Gastroesophageal sphincter (tissue), 3 donors: ENCODE results near the gene PLAGL2.

Experiments used
- EP300 ChIP-seq: sonication (generic); formaldehyde crosslinking; IDR thresholded peaks from one replicate; pipeline ENCODE4 v1.6.1; 2017; ENCODE audit warnings: antibody characterized with exemption, mild to moderate bottlenecking
- TF ChIP-seq, protein P1 (sequence below), 4 experiments: fragments of 200-600 bp in 2 of 4; fragments of 450-650 bp in 2 of 4; sonication (generic) in 1 of 4; IDR thresholded peaks; one replicate each; pipeline ENCODE4 v1.5.1; 2017 to 2019; ENCODE audit warnings: antibody characterized with exemption in 4 of 4, mild to moderate bottlenecking in 2 of 4, moderate library complexity in 2 of 4

DNA sequence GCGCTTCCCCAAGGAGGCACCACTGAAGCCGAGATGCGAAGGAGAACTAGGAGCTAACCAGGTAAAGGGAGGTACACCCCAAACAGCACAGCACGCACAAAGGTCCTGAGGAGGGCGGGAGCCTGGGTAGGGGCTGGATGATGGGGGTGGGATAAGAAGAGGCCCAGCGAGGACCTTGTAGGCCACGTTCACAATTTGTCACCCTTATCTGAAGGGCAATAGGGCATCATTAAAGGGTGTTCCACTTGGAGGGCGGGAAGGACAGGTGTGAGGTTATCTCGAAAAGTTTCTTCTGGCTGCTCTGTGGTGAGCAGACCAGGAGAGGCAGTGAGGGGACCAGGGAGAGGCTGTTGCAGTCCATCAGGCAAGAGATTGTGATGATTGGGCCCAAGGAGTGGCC lies 25.7 kb upstream of the PLAGL2 start:
- TF ChIP-seq, protein P1, sequence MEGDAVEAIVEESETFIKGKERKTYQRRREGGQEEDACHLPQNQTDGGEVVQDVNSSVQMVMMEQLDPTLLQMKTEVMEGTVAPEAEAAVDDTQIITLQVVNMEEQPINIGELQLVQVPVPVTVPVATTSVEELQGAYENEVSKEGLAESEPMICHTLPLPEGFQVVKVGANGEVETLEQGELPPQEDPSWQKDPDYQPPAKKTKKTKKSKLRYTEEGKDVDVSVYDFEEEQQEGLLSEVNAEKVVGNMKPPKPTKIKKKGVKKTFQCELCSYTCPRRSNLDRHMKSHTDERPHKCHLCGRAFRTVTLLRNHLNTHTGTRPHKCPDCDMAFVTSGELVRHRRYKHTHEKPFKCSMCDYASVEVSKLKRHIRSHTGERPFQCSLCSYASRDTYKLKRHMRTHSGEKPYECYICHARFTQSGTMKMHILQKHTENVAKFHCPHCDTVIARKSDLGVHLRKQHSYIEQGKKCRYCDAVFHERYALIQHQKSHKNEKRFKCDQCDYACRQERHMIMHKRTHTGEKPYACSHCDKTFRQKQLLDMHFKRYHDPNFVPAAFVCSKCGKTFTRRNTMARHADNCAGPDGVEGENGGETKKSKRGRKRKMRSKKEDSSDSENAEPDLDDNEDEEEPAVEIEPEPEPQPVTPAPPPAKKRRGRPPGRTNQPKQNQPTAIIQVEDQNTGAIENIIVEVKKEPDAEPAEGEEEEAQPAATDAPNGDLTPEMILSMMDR (IDR thresholded peaks at IDR 0.05), result no peak
- no peak for TF ChIP-seq EP300
